Stimulated activated CD4-positive, alpha-beta T cell treated with anti-CD3 and anti-CD28 coated beads, Interleukin-15, amount 100 ng/mL, for 48 hours (primary cell): Measurements from ENCODE around the gene DCTN2.
"Not testable (repeated sequence)": the region's sequence is repeated elsewhere in the genome, so short reads cannot be mapped to it uniquely, and the experiment has no call there.

Source experiments
- DNase-seq, 2 donors: peaks; one replicate each; pipeline ENCODE4 v3.0.0-alpha.2; 2020; ENCODE audit warnings: low read depth in 2 of 2

DCTN2 gene

GRCh38 chr12:57546438-57547287, at the start of gene DCTN2:
Gene DCTN2 (minus strand): TSS chr12:57547192. CDS start chr12:57547063, 129 bp downstream.
- peak; percentile 95 for DNase-seq

- DNase-seq: no peak
Measured at GRCh38 chr12:57593187-57593586, 46.2 kb upstream of the DCTN2 start.

- no peak for DNase-seq
Measured at GRCh38 chr12:57592551-57593165, 45.7 kb upstream of the DCTN2 start.

GRCh38 chr12:57591782-57592325, 44.9 kb upstream of the DCTN2 start:
- DNase-seq: no peak

GRCh38 chr12:57590864-57591781, 44.1 kb upstream of the DCTN2 start, which contains the start of gene PIP4K2C:
Gene PIP4K2C (plus strand): TSS chr12:57591192. CDS start chr12:57591290, 98 bp downstream.
- DNase-seq: peak; percentile 59 to 66

- DNase-seq: no peak
Measured at GRCh38 chr12:57590479-57590863, 43.5 kb upstream of the DCTN2 start.

- DNase-seq: not testable (repeated sequence)
Measured at GRCh38 chr12:57588951-57589610, 42.1 kb upstream of the DCTN2 start.

GRCh38 chr12:57586832-57587429, 39.9 kb upstream of the DCTN2 start:
- no peak for DNase-seq

GRCh38 chr12:57586128-57586527, 39.1 kb upstream of the DCTN2 start:
- no peak for DNase-seq

- no peak for DNase-seq
Measured at GRCh38 chr12:57585156-57585555, 38.2 kb upstream of the DCTN2 start.

- DNase-seq: no peak
Measured at GRCh38 chr12:57584690-57585089, 37.7 kb upstream of the DCTN2 start.

- no peak for DNase-seq
Measured at GRCh38 chr12:57584050-57584449, 37.1 kb upstream of the DCTN2 start.

GRCh38 chr12:57583008-57583831, 36.2 kb upstream of the DCTN2 start:
- peak; percentile 56 to 63 for DNase-seq

GRCh38 chr12:57582440-57582839, 35.4 kb upstream of the DCTN2 start:
- DNase-seq: no peak

GRCh38 chr12:57581802-57582201, 34.8 kb upstream of the DCTN2 start:
- DNase-seq: no peak

GRCh38 chr12:57580466-57580795, 33.4 kb upstream of the DCTN2 start:
- DNase-seq: no peak

GRCh38 chr12:57579677-57580465, 32.9 kb upstream of the DCTN2 start:
- DNase-seq: no peak

GRCh38 chr12:57579011-57579410, 32.0 kb upstream of the DCTN2 start:
- DNase-seq: no peak
